Naive thymus-derived CD4-positive, alpha-beta T cell (primary cell): ENCODE data around the gene SIAE. TPM values are rescaled to one million over a fixed set of nuclear protein-coding genes. Genes with fewer than 3 reads are reported as not detected.
"Not testable (repeated sequence)": the region's sequence is repeated elsewhere in the genome, so short reads cannot be mapped to it uniquely, and the experiment has no call there.

Experiments
- ATAC-seq: fragments of 150-1000 bp; cut with Tn5 transposase; 2 replicates; pipeline ENCODE4 v1.10.0; 2021; ENCODE audit warnings: mild to moderate bottlenecking, moderate library complexity
- CTCF ChIA-PET: fragments of 350-600 bp; sonication (Branson Sonifier 250); formaldehyde crosslinking; loops from one replicate; lab custom pipeline; 2021; ENCODE audit warnings: antibody characterized with exemption; lab: Charles Lee
- POLR2A ChIA-PET: fragments of 350-600 bp; sonication (Branson Sonifier 250); formaldehyde crosslinking; loops from one replicate; lab custom pipeline; 2021; ENCODE audit warnings: antibody characterized with exemption, inconsistent platforms; lab: Charles Lee
- DNase-seq, 9 donors: peaks; one replicate each; pipeline versions ENCODE4 v3.0.0 to v3.0.0-alpha.2; 2020 to 2022; ENCODE audit warnings: mixed read lengths in 1 of 9
- H3K27ac ChIP-seq: one replicate; pipeline ENCODE4 v1.7.0; 2013; ENCODE audit warnings: mild to moderate bottlenecking, low read depth, low read length, moderate library complexity
- H3K27me3 ChIP-seq, 2 donors: one replicate each; pipeline ENCODE4 v1.7.0; 2013; ENCODE audit warnings: low read length in 2 of 2, mild to moderate bottlenecking in 2 of 2, moderate library complexity in 2 of 2; ENCODE audit not compliant: control insufficient read depth in 2 of 2, insufficient read depth in 2 of 2
- H3K36me3 ChIP-seq, 3 experiments: 1 replicate in 2 of 3; 2 replicates in 1 of 3; pipeline ENCODE4 v1.7.0; 2013; ENCODE audit warnings: low read length in 3 of 3, mild to moderate bottlenecking in 3 of 3, moderate library complexity in 1 of 3; ENCODE audit not compliant: insufficient read depth in 3 of 3, control insufficient read depth in 2 of 3
- H3K4me1 ChIP-seq, 2 donors: one replicate each; pipeline ENCODE4 v1.7.0; 2013; ENCODE audit warnings: low read length in 2 of 2, mild to moderate bottlenecking in 2 of 2, moderate library complexity in 1 of 2; ENCODE audit not compliant: control insufficient read depth in 2 of 2, insufficient read depth in 2 of 2
- H3K4me3 ChIP-seq: 2 replicates; pipeline ENCODE4 v1.7.0; 2013; ENCODE audit warnings: mild to moderate bottlenecking, low read length
- H3K9me3 ChIP-seq, 3 experiments: 1 replicate in 2 of 3; 2 replicates in 1 of 3; pipeline ENCODE4 v1.7.0; 2013; ENCODE audit warnings: low read length in 3 of 3; ENCODE audit not compliant: control insufficient read depth in 2 of 3
- H3K27ac Mint-ChIP-seq, 9 donors: one replicate each; pipeline ENCODE4 v1.8.0; 2020 to 2022; ENCODE audit warnings: mixed read lengths in 9 of 9, mild to moderate bottlenecking in 8 of 9, moderate library complexity in 5 of 9, inconsistent platforms in 2 of 9
- H3K27me3 Mint-ChIP-seq, 5 donors: one replicate each; pipeline ENCODE4 v1.8.0; 2021 to 2022; ENCODE audit warnings: mixed read lengths in 5 of 5, mild to moderate bottlenecking in 1 of 5
- H3K36me3 Mint-ChIP-seq, 5 donors: one replicate each; pipeline ENCODE4 v1.8.0; 2020 to 2022; ENCODE audit warnings: mixed read lengths in 5 of 5, mild to moderate bottlenecking in 3 of 5, inconsistent platforms in 1 of 5
- H3K4me1 Mint-ChIP-seq, 7 donors: one replicate each; pipeline ENCODE4 v1.8.0; 2020 to 2022; ENCODE audit warnings: mixed read lengths in 7 of 7, mild to moderate bottlenecking in 3 of 7, inconsistent platforms in 1 of 7
- H3K4me3 Mint-ChIP-seq, 10 donors: one replicate each; pipeline ENCODE4 v1.8.0; 2020 to 2022; ENCODE audit warnings: mild to moderate bottlenecking in 10 of 10, mixed read lengths in 10 of 10, moderate library complexity in 6 of 10, inconsistent platforms in 2 of 10
- H3K9me3 Mint-ChIP-seq, 11 donors: one replicate each; pipeline ENCODE4 v1.8.0; 2020 to 2022; ENCODE audit warnings: mixed read lengths in 11 of 11, mild to moderate bottlenecking in 4 of 11, inconsistent platforms in 1 of 11, moderate library complexity in 1 of 11
- intact Hi-C, 2 donors: fragments of 100-400 bp; cut with micrococcal nuclease; formaldehyde crosslinking; loops; one replicate each; pipeline ENCODE4 v1.15.1; 2023
- polyA plus RNA-seq, 2 donors: library from polyadenylated mRNA; unstranded; fragments of 300-500 nt; fragmentation: Illumina TruSeq; gene quantifications; one replicate each; pipeline ENCODE4 v1.2.3, GENCODE V29; 2021
- total RNA-seq, 6 experiments: library from RNA in 5 of 6; stranded (reverse) in 5 of 6; gene quantifications; 1 replicate in 5 of 6; 2 replicates in 1 of 6; pipeline ENCODE4 v1.2.3 and lab custom pipeline; 2021 to 2026

Gene SIAE
- total and polyA plus RNA-seq, 7 experiments from 2014 or later: 2.7 to 11.3 (median 8.5) TPM

DNA sequence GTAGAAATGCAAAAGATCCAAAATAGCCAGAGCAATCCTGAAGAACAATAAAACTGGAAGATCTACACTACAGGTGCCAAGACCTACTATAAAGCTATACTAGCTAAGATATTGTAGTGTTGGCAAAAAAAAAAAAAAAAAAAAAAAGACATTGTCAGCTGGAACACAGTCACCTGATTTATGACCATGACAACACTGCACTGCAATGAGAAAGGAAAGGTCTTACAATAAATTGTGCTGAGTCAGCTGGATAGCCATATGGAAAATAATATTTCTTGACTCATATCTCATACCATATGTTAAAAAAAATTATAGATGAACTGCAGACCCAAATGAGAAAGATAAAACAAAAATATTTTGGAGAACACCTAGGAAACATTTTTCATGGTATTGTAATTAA is 65.4 kb downstream of the SIAE start:
- intact Hi-C loops: no loop called here
- Histone ChIP-seq H3K4me1 (no peaks in the 10 kb centered on the region), H3K27ac (no peak overlapping the region), H3K4me3 (no peak overlapping the region), H3K9me3 (no peaks in the 10 kb centered on the region), H3K27me3 (no peaks in the 10 kb centered on the region), H3K36me3 (no peaks in the 10 kb centered on the region)
- DNase-seq: no peak
- POLR2A ChIA-PET: interaction anchor here (0.7 to 1.1 kb wide), 2 partner anchors 14 to 20 kb away, joined by 3 to 4 read pairs; partner anchors contain the start of gene TBRG1
- Mint-ChIP-seq H3K27me3 (peaks cover 0 to 5% (median 0%) of the 10 kb centered on the region in 5 donors), H3K27ac (no peak overlapping the region), H3K4me1 (peaks cover 5 to 14% (median 9%) of the 10 kb centered on the region in 7 donors), H3K36me3 (no peaks in the 10 kb centered on the region), H3K4me3 (no peak overlapping the region), H3K9me3 (no peaks in the 10 kb centered on the region)
- CTCF ChIA-PET: no interaction called here
- no peak for ATAC-seq

- H3K4me3 Mint-ChIP-seq: no peak overlapping the region
- Histone ChIP-seq H3K4me3 (no peak overlapping the region), H3K27ac (no peak overlapping the region), H3K9me3 (no peaks in the 10 kb centered on the region), H3K27me3 (no peaks in the 10 kb centered on the region), H3K36me3 (no peaks in the 10 kb centered on the region), H3K4me1 (no peaks in the 10 kb centered on the region)
- H3K27ac Mint-ChIP-seq: no peak overlapping the region
- peaks cover 0 to 1% (median 0%) of the 10 kb centered on the region in 11 donors for H3K9me3 Mint-ChIP-seq
- ChIA-PET POLR2A (no interaction called here), CTCF (no interaction called here)
- no peak for DNase-seq
- H3K27me3 Mint-ChIP-seq: peaks cover 0 to 15% (median 7%) of the 10 kb centered on the region in 5 donors
- H3K36me3 Mint-ChIP-seq: no peaks in the 10 kb centered on the region
- peaks cover 0 to 2% (median 0%) of the 10 kb centered on the region in 7 donors for H3K4me1 Mint-ChIP-seq
- peak; percentile 63 for ATAC-seq
- intact Hi-C loops: no loop called here
These were observed 67.8 kb downstream of the SIAE start for GRCh38 chr11:124605719-124606118.

DNA sequence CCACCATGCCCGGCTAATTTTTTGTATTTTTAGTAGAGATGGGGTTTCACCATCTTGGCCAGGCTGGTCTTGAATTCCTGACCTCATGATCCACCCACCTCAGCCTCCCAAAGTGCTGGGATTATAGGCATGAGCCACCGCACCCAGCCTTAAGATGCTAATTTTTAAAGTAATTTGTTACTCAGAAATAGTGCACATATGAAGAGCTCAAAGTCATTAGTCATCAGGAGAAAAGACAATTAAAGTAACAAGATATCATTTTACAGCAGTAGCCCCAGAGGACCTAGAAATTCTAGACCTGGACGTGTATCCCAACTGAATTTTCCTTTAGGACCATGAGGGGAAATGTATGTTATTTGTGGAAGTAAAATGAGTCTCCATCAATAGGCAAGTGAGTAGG is 70.8 kb downstream of the SIAE start:
- H3K27ac Mint-ChIP-seq, intact Hi-C loops, ATAC-seq, H3K9me3 ChIP-seq, CTCF ChIA-PET, H3K4me3 ChIP-seq, H3K27me3 ChIP-seq, H3K9me3 Mint-ChIP-seq, H3K36me3 Mint-ChIP-seq, H3K36me3 ChIP-seq, H3K27ac ChIP-seq, H3K4me3 Mint-ChIP-seq, H3K4me1 ChIP-seq, H3K4me1 Mint-ChIP-seq, DNase-seq: not testable (repeated sequence)
- POLR2A ChIA-PET: interaction anchor here (0.7 kb wide), 1 partner anchor 511 kb away, joined by 3 read pairs; no protein-coding TSS in a partner anchor
- H3K27me3 Mint-ChIP-seq: peaks cover 7 to 30% (median 18%) of the 10 kb centered on the region in 5 donors

DNA sequence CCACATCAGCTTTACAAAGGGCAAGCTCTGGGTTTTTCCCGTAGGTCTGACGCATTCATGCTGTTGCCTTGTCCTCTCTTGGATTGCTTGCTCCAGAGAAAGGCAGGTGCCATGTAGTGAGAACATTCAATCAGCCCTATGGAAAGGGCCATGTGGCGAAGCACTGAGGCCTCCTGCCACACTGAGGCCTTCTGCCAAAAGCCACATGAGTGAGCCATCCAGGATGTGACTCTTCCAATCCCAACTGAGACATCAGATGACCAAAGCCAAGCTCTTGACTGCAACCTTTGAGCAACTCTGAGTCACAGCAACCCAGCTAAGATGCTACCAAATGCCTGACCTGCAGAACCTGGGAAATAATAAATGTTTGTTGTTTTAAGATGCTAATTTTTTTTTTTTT is 71.3 kb downstream of the SIAE start:
- intact Hi-C loops: no loop called here
- Mint-ChIP-seq H3K4me3 (no peak overlapping the region), H3K27me3 (peaks cover 12 to 35% (median 23%) of the 10 kb centered on the region in 5 donors), H3K36me3 (no peaks in the 10 kb centered on the region), H3K9me3 (peaks cover 0 to 4% (median 0%) of the 10 kb centered on the region in 11 donors), H3K4me1 (peaks cover 0 to 2% (median 0%) of the 10 kb centered on the region in 7 donors), H3K27ac (no peak overlapping the region)
- ChIA-PET POLR2A (interaction anchor here (0.7 kb wide), 1 partner anchor 511 kb away, joined by 3 read pairs; no protein-coding TSS in a partner anchor), CTCF (no interaction called here)
- Histone ChIP-seq H3K4me1 (no peaks in the 10 kb centered on the region), H3K27me3 (no peaks in the 10 kb centered on the region), H3K4me3 (no peak overlapping the region), H3K27ac (no peak overlapping the region), H3K9me3 (no peaks in the 10 kb centered on the region), H3K36me3 (no peaks in the 10 kb centered on the region)
- DNase-seq (no peak), ATAC-seq (no peak)

DNA sequence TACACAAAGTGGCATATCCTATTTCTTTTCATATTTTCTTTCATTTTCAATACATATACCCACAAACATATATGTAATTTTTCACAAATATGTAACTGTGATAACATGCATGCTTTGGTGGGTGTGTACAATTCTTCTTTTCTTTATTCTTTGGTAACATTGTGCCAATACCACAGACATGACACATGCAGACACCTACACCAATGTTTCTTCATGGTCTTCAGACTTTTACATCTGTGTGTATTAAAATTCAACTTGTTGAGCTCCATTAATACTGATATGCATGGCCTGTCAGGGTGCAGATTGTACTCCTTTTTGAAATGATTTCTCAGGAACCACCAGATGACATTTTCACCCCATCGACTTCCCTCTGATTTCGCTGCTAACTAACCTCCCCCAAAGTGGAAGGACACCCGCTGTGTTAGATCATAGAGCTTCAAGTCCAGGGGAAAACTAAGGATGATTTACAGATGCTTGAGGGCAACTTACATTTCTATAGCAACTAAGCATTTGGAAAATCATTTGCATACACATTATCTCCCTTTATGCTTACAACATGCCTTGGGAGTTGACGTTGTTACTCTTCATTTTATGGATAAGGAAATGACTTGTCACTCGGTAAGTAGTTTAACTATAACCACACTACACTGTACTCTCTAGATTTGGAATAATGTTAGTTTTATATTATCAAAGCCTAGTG is 72.8 kb downstream of the SIAE start:
- peaks cover 0 to 4% (median 0%) of the 10 kb centered on the region in 11 donors for H3K9me3 Mint-ChIP-seq
- no peaks in the 10 kb centered on the region for H3K9me3 ChIP-seq
- ATAC-seq (no peak), DNase-seq (no peak)
- peaks cover 0 to 3% of the 10 kb centered on the region in 2 donors for H3K27me3 ChIP-seq
- no peak overlapping the region for H3K27ac Mint-ChIP-seq
- ChIA-PET CTCF (no interaction called here), POLR2A (no interaction called here)
- no peak overlapping the region for H3K4me3 ChIP-seq
- H3K27ac ChIP-seq: no peak overlapping the region
- no peaks in the 10 kb centered on the region for H3K36me3 ChIP-seq
- intact Hi-C loops: no loop called here
- no peak overlapping the region for H3K4me3 Mint-ChIP-seq
- no peaks in the 10 kb centered on the region for H3K4me1 ChIP-seq
- H3K36me3 Mint-ChIP-seq: no peaks in the 10 kb centered on the region
- H3K4me1 Mint-ChIP-seq: no peaks in the 10 kb centered on the region
- H3K27me3 Mint-ChIP-seq: peaks cover 26 to 48% (median 32%) of the 10 kb centered on the region in 5 donors

- CTCF ChIA-PET: no interaction called here
- Mint-ChIP-seq H3K27me3 (peaks cover 27 to 48% (median 42%) of the 10 kb centered on the region in 5 donors), H3K4me3 (no peak overlapping the region), H3K36me3 (no peaks in the 10 kb centered on the region), H3K4me1 (no peaks in the 10 kb centered on the region), H3K9me3 (peaks cover 0 to 4% (median 0%) of the 10 kb centered on the region in 11 donors), H3K27ac (no peak overlapping the region)
- H3K36me3 ChIP-seq: no peaks in the 10 kb centered on the region
- H3K4me1 ChIP-seq: no peaks in the 10 kb centered on the region
- no peak overlapping the region for H3K27ac ChIP-seq
- peaks cover 0 to 3% of the 10 kb centered on the region in 2 donors for H3K27me3 ChIP-seq
- no peak overlapping the region for H3K4me3 ChIP-seq
- DNase-seq (no peak), ATAC-seq (no peak)
- intact Hi-C loops: no loop called here
- POLR2A ChIA-PET: no interaction called here
- no peaks in the 10 kb centered on the region for H3K9me3 ChIP-seq
These were observed 75.9 kb downstream of the SIAE start for GRCh38 chr11:124597626-124598025.

- H3K27me3 Mint-ChIP-seq: peaks cover 27 to 42% (median 31%) of the 10 kb centered on the region in 5 donors
- no peaks in the 10 kb centered on the region for H3K4me1 Mint-ChIP-seq
- intact Hi-C loops: no loop called here
- ATAC-seq (no peak), DNase-seq (no peak)
- POLR2A ChIA-PET: no interaction called here
- H3K4me3 Mint-ChIP-seq: no peak overlapping the region
- Histone ChIP-seq H3K27ac (no peak overlapping the region), H3K36me3 (no peaks in the 10 kb centered on the region), H3K4me3 (no peak overlapping the region), H3K27me3 (peaks cover 0 to 3% of the 10 kb centered on the region in 2 donors), H3K4me1 (no peaks in the 10 kb centered on the region), H3K9me3 (no peaks in the 10 kb centered on the region)
- H3K27ac Mint-ChIP-seq: no peak overlapping the region
- H3K36me3 Mint-ChIP-seq: no peaks in the 10 kb centered on the region
- peaks cover 0 to 4% (median 0%) of the 10 kb centered on the region in 11 donors for H3K9me3 Mint-ChIP-seq
- CTCF ChIA-PET: interaction anchor here (0.7 kb wide), 1 partner anchor 9 kb away, joined by 3 read pairs; no protein-coding TSS in a partner anchor
These were observed 78.2 kb downstream of the SIAE start for GRCh38 chr11:124595302-124595701.
